Osteocyte (in vitro differentiated cells): ENCODE measurements around the gene PPP1R1C. TPM values are rescaled to one million over a fixed set of nuclear protein-coding genes. Genes with fewer than 3 reads are reported as not detected.
"Not testable (repeated sequence)": the region's sequence is repeated elsewhere in the genome, so short reads cannot be mapped to it uniquely, and the experiment has no call there.

Experiments
- DNase-seq: peaks from one replicate; pipeline ENCODE4 v3.0.0; 2021; ENCODE audit warnings: mixed read lengths; ENCODE audit not compliant: unreplicated experiment; ENCODE audit errors: extremely low spot score
- H3K27ac Mint-ChIP-seq: one replicate; pipeline ENCODE4 v1.8.0; 2021; ENCODE audit warnings: mild to moderate bottlenecking, mixed read lengths; ENCODE audit not compliant: unreplicated experiment
- H3K27me3 Mint-ChIP-seq: one replicate; pipeline ENCODE4 v1.8.0; 2021; ENCODE audit warnings: mixed read lengths; ENCODE audit not compliant: unreplicated experiment
- H3K36me3 Mint-ChIP-seq: one replicate; pipeline ENCODE4 v1.8.0; 2021; ENCODE audit warnings: mixed read lengths; ENCODE audit not compliant: unreplicated experiment
- H3K4me1 Mint-ChIP-seq: one replicate; pipeline ENCODE4 v1.8.0; 2021; ENCODE audit warnings: mixed read lengths; ENCODE audit not compliant: unreplicated experiment
- H3K4me3 Mint-ChIP-seq: one replicate; pipeline ENCODE4 v1.8.0; 2021; ENCODE audit warnings: mild to moderate bottlenecking, moderate library complexity, mixed read lengths; ENCODE audit not compliant: unreplicated experiment
- H3K9me3 Mint-ChIP-seq: one replicate; pipeline ENCODE4 v1.8.0; 2021; ENCODE audit warnings: mixed read lengths; ENCODE audit not compliant: unreplicated experiment
- total RNA-seq: library from RNA; stranded (reverse); gene quantifications from 2 replicates; pipeline ENCODE4 v1.2.1, GENCODE V29; 2021
- TF ChIP-seq, protein P1 (sequence below): fragments of 200-600 bp; sonication (generic); IDR thresholded peaks from 2 replicates; pipeline ENCODE4 v1.5.0; 2021; ENCODE audit warnings: antibody characterized with exemption, mild to moderate bottlenecking, moderate library complexity

Gene PPP1R1C
- total RNA-seq, 1 donor from 2014 or later, result 1.6 TPM

DNA sequence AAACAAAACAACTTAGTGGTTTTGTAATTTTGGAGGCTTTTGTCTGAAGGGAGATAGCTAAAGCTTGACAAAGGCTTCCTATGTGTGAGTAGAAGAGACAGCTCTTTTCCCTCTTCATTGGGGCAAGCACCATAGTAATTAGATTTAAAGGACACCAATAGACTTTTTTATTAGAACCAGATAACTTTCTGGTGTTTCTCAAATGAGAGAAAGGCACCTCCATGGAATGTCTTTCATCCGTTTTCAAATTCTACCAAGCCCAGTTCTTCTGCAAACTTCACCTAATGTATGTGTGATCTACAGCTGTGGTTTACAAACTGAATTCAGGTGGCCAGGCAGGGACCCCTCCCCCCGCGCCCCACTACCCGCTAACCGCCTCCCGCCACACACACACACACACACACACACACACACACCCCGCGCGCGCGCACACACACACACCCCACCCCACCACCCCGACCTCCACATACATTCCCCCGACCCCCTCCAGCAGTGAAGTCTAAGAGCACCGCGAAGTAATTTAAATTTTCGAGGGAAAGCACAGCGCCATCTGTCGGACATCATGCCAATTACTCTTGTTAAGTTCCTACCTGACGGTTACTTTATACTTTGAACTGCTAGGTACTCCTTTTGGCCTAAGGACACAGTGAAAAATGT is 31.6 kb upstream of the PPP1R1C start:
- H3K36me3 Mint-ChIP-seq, result no peaks in the 10 kb centered on the region

DNA sequence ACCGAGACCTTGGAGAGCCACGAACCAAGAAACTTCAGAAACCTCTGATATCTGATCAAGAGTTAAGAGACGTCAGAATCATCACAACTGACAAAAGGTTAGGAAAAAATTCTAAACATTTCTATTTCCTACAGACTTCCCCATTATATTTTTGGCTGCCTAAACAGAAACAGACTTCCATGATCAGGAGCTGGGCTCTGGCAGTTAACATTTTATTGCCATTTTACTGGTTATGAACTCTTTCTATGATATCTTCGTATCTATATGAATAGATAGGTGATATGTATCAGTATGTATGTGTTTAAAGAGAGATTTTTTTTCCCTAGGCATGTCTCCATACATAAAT is 31.1 kb upstream of the PPP1R1C start:
- Mint-ChIP-seq H3K36me3 (no peaks in the 10 kb centered on the region), H3K4me3 (no peak overlapping the region), H3K27me3 (no peaks in the 10 kb centered on the region), H3K4me1 (peaks cover 44% of the 10 kb centered on the region), H3K27ac (no peak overlapping the region), H3K9me3 (no peaks in the 10 kb centered on the region)
- TF ChIP-seq, protein P1, sequence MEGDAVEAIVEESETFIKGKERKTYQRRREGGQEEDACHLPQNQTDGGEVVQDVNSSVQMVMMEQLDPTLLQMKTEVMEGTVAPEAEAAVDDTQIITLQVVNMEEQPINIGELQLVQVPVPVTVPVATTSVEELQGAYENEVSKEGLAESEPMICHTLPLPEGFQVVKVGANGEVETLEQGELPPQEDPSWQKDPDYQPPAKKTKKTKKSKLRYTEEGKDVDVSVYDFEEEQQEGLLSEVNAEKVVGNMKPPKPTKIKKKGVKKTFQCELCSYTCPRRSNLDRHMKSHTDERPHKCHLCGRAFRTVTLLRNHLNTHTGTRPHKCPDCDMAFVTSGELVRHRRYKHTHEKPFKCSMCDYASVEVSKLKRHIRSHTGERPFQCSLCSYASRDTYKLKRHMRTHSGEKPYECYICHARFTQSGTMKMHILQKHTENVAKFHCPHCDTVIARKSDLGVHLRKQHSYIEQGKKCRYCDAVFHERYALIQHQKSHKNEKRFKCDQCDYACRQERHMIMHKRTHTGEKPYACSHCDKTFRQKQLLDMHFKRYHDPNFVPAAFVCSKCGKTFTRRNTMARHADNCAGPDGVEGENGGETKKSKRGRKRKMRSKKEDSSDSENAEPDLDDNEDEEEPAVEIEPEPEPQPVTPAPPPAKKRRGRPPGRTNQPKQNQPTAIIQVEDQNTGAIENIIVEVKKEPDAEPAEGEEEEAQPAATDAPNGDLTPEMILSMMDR, result no peak
- DNase-seq, result no peak

More for the DNA sequence above, 31.6 kb upstream of the PPP1R1C start:
- Mint-ChIP-seq H3K9me3 (peaks cover 3% of the 10 kb centered on the region), H3K4me1 (peaks cover 43% of the 10 kb centered on the region), H3K4me3 (no peak overlapping the region), H3K27me3 (no peaks in the 10 kb centered on the region), H3K27ac (no peak overlapping the region)
- no peak for DNase-seq
- TF ChIP-seq, protein P1, result peak; percentile 57

DNA sequence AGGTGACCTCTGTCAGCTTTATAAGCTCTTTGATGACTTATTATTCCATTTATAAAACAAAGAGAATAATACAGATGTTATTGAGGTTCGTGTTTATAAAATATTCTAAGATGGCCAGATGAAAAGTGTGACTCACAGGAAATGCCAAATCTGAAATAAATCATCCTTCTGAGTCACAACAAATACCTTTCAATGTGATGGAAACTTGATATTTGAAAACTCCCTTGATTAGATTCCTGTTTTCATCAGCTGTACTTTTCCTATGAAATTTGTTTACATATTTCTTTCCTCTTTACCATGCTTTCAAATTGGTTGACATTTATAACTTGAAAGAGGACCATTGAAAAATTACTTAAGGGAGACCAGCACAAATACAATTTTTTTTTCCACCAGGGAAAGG is 30.6 kb upstream of the PPP1R1C start:
- Mint-ChIP-seq H3K27me3 (no peaks in the 10 kb centered on the region), H3K4me3 (no peak overlapping the region), H3K27ac (no peak overlapping the region), H3K4me1 (peaks cover 48% of the 10 kb centered on the region), H3K36me3 (no peaks in the 10 kb centered on the region), H3K9me3 (no peaks in the 10 kb centered on the region)
- TF ChIP-seq, protein P1, result no peak
- DNase-seq, result no peak

DNA sequence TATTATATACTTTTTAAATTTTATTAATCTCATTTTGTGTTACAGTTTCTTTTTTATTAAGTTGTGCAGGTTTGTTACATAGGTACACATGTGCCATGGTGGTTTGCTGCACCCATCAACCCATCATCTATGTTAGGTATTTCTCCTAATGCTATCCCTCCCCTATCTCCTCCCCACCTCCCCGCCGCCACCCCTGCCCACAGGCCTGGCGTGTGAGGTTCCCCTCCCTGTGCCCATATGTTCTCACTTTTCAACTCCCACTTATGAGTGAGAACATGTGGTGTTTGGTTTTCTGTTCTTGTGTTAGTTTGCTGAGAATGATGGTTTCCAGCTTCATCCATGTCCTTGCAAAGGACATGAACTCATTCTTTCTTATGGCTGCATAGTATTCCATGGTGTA is 29.8 kb upstream of the PPP1R1C start:
- H3K27ac Mint-ChIP-seq, H3K9me3 Mint-ChIP-seq, H3K4me3 Mint-ChIP-seq, DNase-seq, H3K36me3 Mint-ChIP-seq, H3K27me3 Mint-ChIP-seq: not testable (repeated sequence)
- peaks cover 56% of the 10 kb centered on the region for H3K4me1 Mint-ChIP-seq

DNA sequence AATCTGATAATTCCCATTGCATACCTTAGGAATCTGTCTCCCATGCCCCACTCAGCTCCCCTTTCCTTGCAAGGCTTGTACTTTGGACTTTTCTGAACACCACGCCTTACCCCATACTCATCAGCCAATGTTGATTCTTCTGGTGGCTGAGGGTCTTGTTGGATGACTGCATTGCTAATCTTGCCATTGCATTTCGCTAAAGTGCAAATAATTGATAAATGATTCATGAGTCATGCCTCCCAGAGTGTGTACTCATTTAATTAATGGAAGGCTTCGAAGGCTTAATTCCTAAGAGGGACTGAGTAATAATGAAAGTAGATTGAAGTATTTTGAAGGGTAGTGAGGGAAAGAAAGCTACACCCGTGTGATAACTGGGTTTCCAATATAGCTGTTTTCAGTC is 28.0 kb upstream of the PPP1R1C start:
- Mint-ChIP-seq H3K36me3 (no peaks in the 10 kb centered on the region), H3K27ac (no peak overlapping the region), H3K9me3 (no peaks in the 10 kb centered on the region), H3K27me3 (no peaks in the 10 kb centered on the region), H3K4me3 (no peak overlapping the region), H3K4me1 (peaks cover 45% of the 10 kb centered on the region)
- TF ChIP-seq, protein P1, result no peak
- DNase-seq, result no peak

DNA sequence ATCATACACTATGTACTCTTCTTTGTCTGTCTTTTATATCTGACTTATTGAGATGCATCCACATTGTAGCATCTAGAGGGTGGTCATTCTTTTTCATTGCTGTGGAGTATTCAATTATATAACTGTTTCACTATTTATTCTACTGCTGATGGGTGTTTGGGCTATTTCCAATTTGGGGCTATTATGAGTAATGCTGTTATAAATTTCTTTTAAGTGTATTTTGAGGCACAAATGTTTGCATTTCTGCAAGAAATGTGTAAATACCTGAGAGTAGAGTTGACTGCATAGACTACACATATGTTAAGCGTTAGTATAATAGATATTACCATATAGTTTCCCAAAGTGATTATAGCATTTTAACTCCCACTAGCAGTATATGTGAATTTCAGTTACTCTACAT is 26.9 kb upstream of the PPP1R1C start:
- no peaks in the 10 kb centered on the region for H3K27me3 Mint-ChIP-seq

More for the DNA sequence above, 26.9 kb upstream of the PPP1R1C start:
- no peak overlapping the region for H3K4me3 Mint-ChIP-seq
- no peaks in the 10 kb centered on the region for H3K36me3 Mint-ChIP-seq
- H3K27ac Mint-ChIP-seq, result no peak overlapping the region
- no peak for DNase-seq
- TF ChIP-seq, protein P1, result no peak
- peaks cover 41% of the 10 kb centered on the region for H3K4me1 Mint-ChIP-seq
- no peaks in the 10 kb centered on the region for H3K9me3 Mint-ChIP-seq
